GM12891 (cell line): Measurements from ENCODE around the gene C3.

Experiments used
- POLR2A ChIP-seq: IDR thresholded peaks from 2 replicates; pipeline ENCODE4 v1.6.1; 2011; ENCODE audit warnings: low read depth, low read length, control low read depth
- POLR2AphosphoS5 ChIP-seq: IDR thresholded peaks from 2 replicates; pipeline ENCODE4 v1.6.1; 2011; ENCODE audit warnings: low read depth, low read length, control low read depth
- POU2F2 ChIP-seq: IDR thresholded peaks from 2 replicates; pipeline ENCODE4 v1.6.1; 2011; ENCODE audit warnings: low read depth, mild to moderate bottlenecking, control low read depth, low read length, moderate library complexity
- TAF1 ChIP-seq: IDR thresholded peaks from 2 replicates; pipeline ENCODE4 v1.6.1; 2011; ENCODE audit warnings: low read depth, low read length, control low read depth

DNA sequence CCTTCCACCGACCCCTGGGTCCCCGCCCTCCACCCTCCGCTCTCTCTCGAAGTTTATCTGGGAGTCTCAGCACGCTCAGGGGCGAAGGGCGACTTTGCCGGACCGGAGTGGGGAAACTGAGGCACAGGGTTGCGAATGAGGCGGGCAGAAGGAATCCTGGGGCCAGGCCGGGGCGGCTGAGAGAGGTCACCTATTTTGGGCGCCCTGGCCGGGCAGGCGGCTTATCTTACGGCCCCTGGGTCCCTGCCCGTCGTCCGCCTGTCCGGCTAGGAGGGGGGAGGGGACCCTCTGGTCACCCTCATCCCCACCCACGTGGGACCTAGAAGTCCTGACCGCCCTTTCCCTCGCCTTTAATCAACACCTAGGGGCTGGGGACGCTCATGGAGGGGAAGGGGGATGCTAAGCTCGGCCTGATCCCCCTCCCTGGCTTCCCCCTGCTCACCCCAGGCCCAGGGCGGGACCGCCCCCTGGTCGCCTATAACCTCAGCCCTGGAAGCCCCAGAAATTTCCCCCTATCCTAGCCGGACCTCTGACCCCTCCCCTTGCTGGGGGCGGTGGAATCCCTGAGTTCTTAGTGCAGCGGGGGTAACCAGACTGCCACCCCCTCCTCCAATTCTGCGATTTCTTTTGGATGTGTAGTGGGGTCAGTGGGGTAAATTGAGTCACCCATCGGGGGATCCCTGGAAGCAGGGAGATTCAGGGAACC is 19.6 kb upstream of the C3 start:
- no peak for TF ChIP-seq POLR2AphosphoS5
- no peak for TF ChIP-seq POLR2A
- TF ChIP-seq POU2F2: no peak; the same call in 1 of the 2 replicates
- no peak for TF ChIP-seq TAF1
